CD4-positive, alpha-beta memory T cell (primary cell): ENCODE data around the gene SYT17. TPM values are rescaled to one million over a fixed set of nuclear protein-coding genes. Genes with fewer than 3 reads are reported as not detected.

Source experiments
- CTCF ChIA-PET: fragments of 350-600 bp; sonication (Branson Sonifier 250); formaldehyde crosslinking; loops from one replicate; lab custom pipeline; 2021; ENCODE audit warnings: inconsistent platforms; ENCODE audit not compliant: partially characterized antibody; lab: Charles Lee
- POLR2A ChIA-PET: fragments of 350-600 bp; sonication (Branson Sonifier 250); formaldehyde crosslinking; loops from one replicate; lab custom pipeline; 2021; ENCODE audit not compliant: partially characterized antibody; lab: Charles Lee
- DNase-seq, 5 donors: peaks; one replicate each; pipeline versions ENCODE4 v3.0.0 to v3.0.0-alpha.2; 2020 to 2022; ENCODE audit warnings: mixed read lengths in 1 of 5
- H3K27ac ChIP-seq: one replicate; pipeline ENCODE4 v1.7.0; 2013; ENCODE audit warnings: low read depth, low read length
- H3K27me3 ChIP-seq: 2 replicates; pipeline ENCODE4 v1.7.0; 2013; ENCODE audit warnings: mild to moderate bottlenecking, low read length, moderate library complexity; ENCODE audit not compliant: insufficient read depth
- H3K36me3 ChIP-seq: 2 replicates; pipeline ENCODE4 v1.7.0; 2013; ENCODE audit warnings: mild to moderate bottlenecking, low read length, moderate library complexity; ENCODE audit not compliant: insufficient read depth
- H3K4me1 ChIP-seq: 2 replicates; pipeline ENCODE4 v1.7.0; 2013; ENCODE audit warnings: mild to moderate bottlenecking, low read length, moderate library complexity; ENCODE audit not compliant: insufficient read depth
- H3K4me3 ChIP-seq, 2 donors: one replicate each; pipeline ENCODE4 v1.7.0; 2013; ENCODE audit warnings: low read length in 2 of 2, mild to moderate bottlenecking in 1 of 2
- H3K9me3 ChIP-seq, 2 donors: one replicate each; pipeline ENCODE4 v1.7.0; 2013; ENCODE audit warnings: low read length in 2 of 2, control low read depth in 1 of 2; ENCODE audit not compliant: control insufficient read depth in 1 of 2
- H3K27ac Mint-ChIP-seq, 7 donors: one replicate each; pipeline ENCODE4 v1.8.0; 2020 to 2021; ENCODE audit warnings: mixed read lengths in 7 of 7, mild to moderate bottlenecking in 6 of 7, inconsistent platforms in 3 of 7, moderate library complexity in 3 of 7
- H3K27me3 Mint-ChIP-seq, 2 donors: one replicate each; pipeline ENCODE4 v1.8.0; 2020 to 2021; ENCODE audit warnings: mixed read lengths in 2 of 2
- H3K36me3 Mint-ChIP-seq, 2 donors: one replicate each; pipeline ENCODE4 v1.8.0; 2020 to 2021; ENCODE audit warnings: mixed read lengths in 2 of 2, inconsistent platforms in 1 of 2, mild to moderate bottlenecking in 1 of 2
- H3K4me1 Mint-ChIP-seq, 4 donors: one replicate each; pipeline ENCODE4 v1.8.0; 2020 to 2021; ENCODE audit warnings: mixed read lengths in 4 of 4, mild to moderate bottlenecking in 1 of 4
- H3K4me3 Mint-ChIP-seq, 8 donors: one replicate each; pipeline ENCODE4 v1.8.0; 2020 to 2021; ENCODE audit warnings: mixed read lengths in 8 of 8, mild to moderate bottlenecking in 7 of 8, moderate library complexity in 6 of 8, inconsistent platforms in 3 of 8
- H3K9me3 Mint-ChIP-seq, 8 donors: one replicate each; pipeline ENCODE4 v1.8.0; 2020 to 2021; ENCODE audit warnings: mixed read lengths in 8 of 8, mild to moderate bottlenecking in 5 of 8, inconsistent platforms in 3 of 8, moderate library complexity in 1 of 8
- intact Hi-C: fragments of 100-400 bp; cut with micrococcal nuclease; formaldehyde crosslinking; loops from one replicate; pipeline ENCODE4 v1.15.1; 2023
- polyA plus RNA-seq, 2 donors: library from polyadenylated mRNA; unstranded; fragments of 300-500 nt; fragmentation: Illumina TruSeq; gene quantifications; one replicate each; pipeline ENCODE4 v1.2.3, GENCODE V29; 2021
- total RNA-seq, 2 experiments: library from RNA; stranded (reverse); gene quantifications; one replicate each; pipeline ENCODE4 v1.2.3, GENCODE V29; 2021

Gene SYT17
- total and polyA plus RNA-seq, 4 experiments from 2014 or later, result not detected

DNA sequence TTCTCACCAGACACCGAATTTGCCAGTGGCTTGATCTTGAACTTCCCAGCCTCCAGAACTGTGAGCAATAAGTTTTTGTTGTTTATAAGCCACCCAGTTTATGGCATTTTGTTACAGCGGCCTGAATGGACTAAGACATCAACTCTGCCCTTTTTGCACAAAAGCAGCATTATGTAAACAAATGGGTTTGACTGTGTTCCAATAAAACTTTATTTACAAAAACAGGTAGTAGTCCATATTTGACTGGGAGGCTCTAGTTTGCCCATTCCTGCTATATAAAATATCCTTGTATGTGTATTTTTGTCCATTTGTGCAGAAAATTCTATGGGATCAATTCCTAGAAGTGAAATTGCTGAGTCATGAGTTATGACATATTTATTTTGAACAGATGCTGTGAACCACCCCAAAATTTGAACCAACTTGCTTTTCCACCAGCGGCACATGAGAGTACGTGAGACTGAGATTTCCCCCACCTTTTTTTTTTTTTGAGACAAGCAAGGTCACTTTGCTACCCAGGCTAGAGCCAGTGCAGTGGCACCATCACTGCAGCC is 96.2 kb downstream of the SYT17 start:
- H3K36me3 ChIP-seq, result no peaks in the 10 kb centered on the region
- H3K27ac Mint-ChIP-seq, result no peak overlapping the region
- POLR2A ChIA-PET, result no interaction called here
- H3K27me3 Mint-ChIP-seq, result peaks cover 1% of the 10 kb centered on the region in 2 donors
- intact Hi-C loops, result no loop called here
- H3K9me3 ChIP-seq, result no peaks in the 10 kb centered on the region
- no peaks in the 10 kb centered on the region for H3K27me3 ChIP-seq
- no peaks in the 10 kb centered on the region for H3K4me1 Mint-ChIP-seq
- no peak overlapping the region for H3K4me3 Mint-ChIP-seq
- CTCF ChIA-PET, result no interaction called here
- H3K4me3 ChIP-seq, result no peak overlapping the region
- H3K36me3 Mint-ChIP-seq, result no peaks in the 10 kb centered on the region
- peaks cover 4 to 21% (median 10%) of the 10 kb centered on the region in 8 donors for H3K9me3 Mint-ChIP-seq
- no peak for DNase-seq
- no peaks in the 10 kb centered on the region for H3K4me1 ChIP-seq
- no peak overlapping the region for H3K27ac ChIP-seq

DNA sequence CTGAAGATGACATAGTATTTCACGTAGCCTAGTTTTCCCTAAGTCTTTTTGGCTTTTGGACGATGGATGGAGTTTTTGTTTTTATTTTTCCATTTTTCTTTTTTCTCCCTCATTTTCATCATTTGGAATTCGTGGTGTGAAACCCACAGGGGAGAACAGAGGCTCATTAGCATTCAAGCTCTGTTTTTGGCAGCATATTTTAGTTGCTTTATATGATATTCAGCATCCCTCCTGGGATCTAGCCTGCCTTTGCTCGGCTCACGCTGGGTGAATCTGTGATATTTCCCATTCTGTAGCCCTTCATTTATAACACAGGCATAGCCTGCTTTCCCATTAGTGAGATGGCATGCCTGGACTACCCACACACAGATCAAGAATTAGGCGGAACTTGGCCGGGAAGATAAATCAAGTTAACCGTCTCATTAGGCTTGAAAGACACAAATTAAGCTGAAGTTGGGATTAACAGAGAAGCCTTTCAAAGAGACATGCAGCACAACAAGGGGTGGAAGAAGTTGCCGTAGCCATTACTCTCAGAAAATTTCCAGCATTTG is 97.4 kb downstream of the SYT17 start:
- H3K27ac ChIP-seq, result no peak overlapping the region
- no peaks in the 10 kb centered on the region for H3K27me3 ChIP-seq
- CTCF ChIA-PET, result interaction anchor here (1.4 kb wide), 1 partner anchor 10 kb away, joined by 3 read pairs; no protein-coding TSS in a partner anchor
- H3K4me3 Mint-ChIP-seq, result no peak overlapping the region
- H3K4me1 ChIP-seq, result no peaks in the 10 kb centered on the region
- H3K27me3 Mint-ChIP-seq, result peaks cover 0 to 1% of the 10 kb centered on the region in 2 donors
- no peaks in the 10 kb centered on the region for H3K36me3 ChIP-seq
- H3K9me3 ChIP-seq, result no peaks in the 10 kb centered on the region
- peaks cover 4 to 22% (median 12%) of the 10 kb centered on the region in 8 donors for H3K9me3 Mint-ChIP-seq
- no peaks in the 10 kb centered on the region for H3K4me1 Mint-ChIP-seq
- DNase-seq, result no peak
- no peak overlapping the region for H3K4me3 ChIP-seq
- intact Hi-C loops, result no loop called here
- H3K36me3 Mint-ChIP-seq, result no peaks in the 10 kb centered on the region
- H3K27ac Mint-ChIP-seq, result no peak overlapping the region
- POLR2A ChIA-PET, result no interaction called here

DNA sequence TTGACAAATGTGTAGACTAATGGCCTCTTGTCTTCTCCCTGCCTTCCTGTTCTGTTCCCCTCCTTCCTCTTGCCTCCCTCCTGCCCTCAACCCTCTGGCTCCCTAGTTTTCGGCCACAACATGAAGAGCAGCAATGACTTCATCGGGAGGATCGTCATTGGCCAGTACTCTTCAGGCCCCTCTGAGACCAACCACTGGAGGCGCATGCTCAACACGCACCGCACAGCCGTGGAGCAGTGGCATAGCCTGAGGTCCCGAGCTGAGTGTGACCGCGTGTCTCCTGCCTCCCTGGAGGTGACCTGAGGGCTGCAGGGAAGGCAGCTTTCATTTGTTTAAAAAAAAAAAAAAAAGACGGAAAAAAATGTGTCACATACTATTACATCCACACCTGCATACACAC is 98.7 kb downstream of the SYT17 start:
- H3K27me3 Mint-ChIP-seq, result peaks cover 0 to 1% of the 10 kb centered on the region in 2 donors
- H3K4me3 Mint-ChIP-seq, result no peak overlapping the region
- POLR2A ChIA-PET, result no interaction called here
- DNase-seq, result no peak
- peaks cover 4 to 22% (median 12%) of the 10 kb centered on the region in 8 donors for H3K9me3 Mint-ChIP-seq
- no peaks in the 10 kb centered on the region for H3K36me3 Mint-ChIP-seq
- CTCF ChIA-PET, result no interaction called here
- Histone ChIP-seq H3K36me3 (no peaks in the 10 kb centered on the region), H3K4me3 (no peak overlapping the region), H3K4me1 (no peaks in the 10 kb centered on the region), H3K27me3 (no peaks in the 10 kb centered on the region), H3K9me3 (no peaks in the 10 kb centered on the region), H3K27ac (no peak overlapping the region)
- no peaks in the 10 kb centered on the region for H3K4me1 Mint-ChIP-seq
- no peak overlapping the region for H3K27ac Mint-ChIP-seq
- intact Hi-C loops, result no loop called here

DNA sequence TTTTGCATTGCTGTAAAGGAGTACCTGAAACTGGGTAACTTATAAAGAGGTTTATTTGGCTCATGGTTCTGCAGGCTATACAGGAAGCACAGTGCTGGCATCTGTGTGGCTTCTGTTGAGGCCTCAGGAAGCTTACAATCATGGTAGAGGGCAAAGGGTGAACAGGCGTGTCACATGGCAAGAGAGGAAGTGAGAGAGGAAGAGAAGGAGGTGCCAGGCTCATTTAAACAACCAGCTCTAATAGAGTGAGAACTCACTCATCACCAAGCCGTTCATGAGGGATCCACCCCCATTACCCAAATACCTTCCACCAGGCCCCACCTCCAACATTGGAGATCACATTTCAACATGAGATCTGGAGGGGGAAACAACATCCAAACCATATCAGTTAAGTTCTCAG is 101.1 kb downstream of the SYT17 start:
- H3K27ac ChIP-seq, result no peak overlapping the region
- ChIA-PET POLR2A (interaction anchor here (0.6 kb wide), 1 partner anchor 42 kb away, joined by 3 read pairs; no protein-coding TSS in a partner anchor), CTCF (no interaction called here)
- no peak for DNase-seq
- no peaks in the 10 kb centered on the region for H3K27me3 ChIP-seq
- H3K4me3 ChIP-seq, result no peak overlapping the region
- Mint-ChIP-seq H3K4me3 (no peak overlapping the region), H3K36me3 (no peaks in the 10 kb centered on the region), H3K4me1 (no peaks in the 10 kb centered on the region), H3K27ac (no peak overlapping the region), H3K9me3 (peaks cover 2 to 17% (median 11%) of the 10 kb centered on the region in 8 donors), H3K27me3 (peaks cover 0 to 1% of the 10 kb centered on the region in 2 donors)
- no peaks in the 10 kb centered on the region for H3K36me3 ChIP-seq
- H3K4me1 ChIP-seq, result no peaks in the 10 kb centered on the region
- no peaks in the 10 kb centered on the region for H3K9me3 ChIP-seq
- intact Hi-C loops, result no loop called here

DNA sequence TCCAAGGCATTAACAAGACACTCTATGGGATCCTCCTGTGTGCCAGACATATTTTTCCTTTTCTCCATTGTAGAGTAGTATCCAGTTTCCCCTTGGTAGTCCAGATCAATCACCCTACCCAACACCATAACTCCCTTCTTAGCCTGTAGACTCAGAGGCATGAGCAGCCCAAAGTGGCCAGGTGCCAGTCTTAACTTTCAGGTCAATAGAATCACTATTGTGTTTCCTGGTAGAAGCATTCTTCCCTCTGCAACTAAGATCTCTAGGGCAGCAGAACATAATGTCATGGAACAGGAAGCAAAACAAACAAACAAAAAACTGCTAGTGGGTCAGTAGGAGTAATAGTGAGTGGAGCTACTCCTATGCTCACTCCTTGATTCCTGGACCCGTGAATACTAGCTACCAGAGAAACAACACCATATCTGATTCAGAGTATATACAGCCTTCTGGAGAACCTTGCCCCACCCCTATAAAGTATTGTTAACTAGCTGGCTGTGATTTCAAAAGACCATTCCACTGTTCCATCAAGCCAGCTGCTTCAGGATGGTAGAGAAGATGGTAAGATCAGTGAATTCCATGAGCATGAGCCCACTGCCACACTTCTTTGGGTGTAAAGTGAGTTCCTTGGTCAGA is 106.2 kb downstream of the SYT17 start:
- Mint-ChIP-seq H3K9me3 (peaks cover 0 to 5% (median 0%) of the 10 kb centered on the region in 8 donors), H3K4me1 (no peaks in the 10 kb centered on the region), H3K4me3 (no peak overlapping the region), H3K27me3 (no peaks in the 10 kb centered on the region), H3K27ac (no peak overlapping the region), H3K36me3 (no peaks in the 10 kb centered on the region)
- no peaks in the 10 kb centered on the region for H3K36me3 ChIP-seq
- no peak overlapping the region for H3K27ac ChIP-seq
- no peak overlapping the region for H3K4me3 ChIP-seq
- no peaks in the 10 kb centered on the region for H3K27me3 ChIP-seq
- ChIA-PET POLR2A (no interaction called here), CTCF (no interaction called here)
- no peak for DNase-seq
- intact Hi-C loops, result no loop called here
- H3K9me3 ChIP-seq, result no peaks in the 10 kb centered on the region
- H3K4me1 ChIP-seq, result no peaks in the 10 kb centered on the region

DNA sequence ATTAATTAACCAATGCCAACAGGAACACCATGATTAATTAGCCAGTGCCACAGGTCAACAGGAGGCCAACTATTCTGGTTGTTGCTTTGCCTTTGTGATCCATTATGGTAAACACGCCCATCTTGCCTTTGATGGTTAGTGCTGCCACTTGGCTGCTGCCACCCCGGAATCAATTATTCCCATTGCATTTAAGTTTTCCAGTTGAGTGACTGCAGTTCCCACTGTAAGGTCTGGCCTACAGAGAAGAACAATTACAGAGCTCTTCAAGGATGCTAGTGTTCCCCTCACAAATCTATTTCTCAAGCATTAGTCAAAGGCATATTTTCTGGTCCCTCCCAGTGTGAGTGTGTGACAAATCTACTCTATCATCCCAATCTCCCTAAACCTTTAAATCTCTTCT is 110.4 kb downstream of the SYT17 start:
- no peaks in the 10 kb centered on the region for H3K4me1 ChIP-seq
- Mint-ChIP-seq H3K36me3 (no peaks in the 10 kb centered on the region), H3K27ac (no peak overlapping the region), H3K4me3 (no peak overlapping the region), H3K4me1 (no peaks in the 10 kb centered on the region), H3K9me3 (peaks cover 0 to 2% (median 0%) of the 10 kb centered on the region in 8 donors), H3K27me3 (no peaks in the 10 kb centered on the region)
- POLR2A ChIA-PET, result no interaction called here
- no peaks in the 10 kb centered on the region for H3K36me3 ChIP-seq
- H3K9me3 ChIP-seq, result no peaks in the 10 kb centered on the region
- no peak for DNase-seq
- no peaks in the 10 kb centered on the region for H3K27me3 ChIP-seq
- no peak overlapping the region for H3K27ac ChIP-seq
- no peak overlapping the region for H3K4me3 ChIP-seq
- intact Hi-C loops, result no loop called here
- CTCF ChIA-PET, result no interaction called here

DNA sequence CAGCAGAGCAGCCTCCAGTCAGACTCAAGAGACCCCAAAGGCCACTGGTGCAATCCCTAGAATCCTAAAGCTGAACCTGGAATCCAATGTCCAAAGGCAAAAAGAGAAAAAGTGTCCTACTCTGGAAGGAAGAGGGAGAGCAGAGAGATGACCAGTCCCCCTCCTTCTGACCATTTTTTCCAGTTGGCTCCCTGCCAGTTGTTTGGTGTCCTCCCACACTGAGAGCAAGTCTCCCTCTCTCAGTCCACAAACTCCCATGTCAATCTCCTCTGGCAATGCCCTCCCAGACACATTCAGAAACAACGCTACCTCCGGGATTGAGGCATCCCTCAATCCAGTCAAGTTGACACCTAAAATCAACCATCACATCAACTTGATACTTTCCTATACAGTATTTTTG is 113.2 kb downstream of the SYT17 start:
- Histone ChIP-seq H3K4me3 (no peak overlapping the region), H3K27ac (no peak overlapping the region), H3K36me3 (no peaks in the 10 kb centered on the region), H3K4me1 (no peaks in the 10 kb centered on the region), H3K9me3 (no peaks in the 10 kb centered on the region), H3K27me3 (no peaks in the 10 kb centered on the region)
- Mint-ChIP-seq H3K27me3 (no peaks in the 10 kb centered on the region), H3K4me1 (no peaks in the 10 kb centered on the region), H3K36me3 (no peaks in the 10 kb centered on the region), H3K27ac (no peak overlapping the region), H3K4me3 (no peak overlapping the region), H3K9me3 (peaks cover 0 to 2% (median 0%) of the 10 kb centered on the region in 8 donors)
- ChIA-PET CTCF (no interaction called here), POLR2A (no interaction called here)
- intact Hi-C loops, result no loop called here
- no peak for DNase-seq
